ENCODE measurements around the gene IZUMO4.

DNA sequence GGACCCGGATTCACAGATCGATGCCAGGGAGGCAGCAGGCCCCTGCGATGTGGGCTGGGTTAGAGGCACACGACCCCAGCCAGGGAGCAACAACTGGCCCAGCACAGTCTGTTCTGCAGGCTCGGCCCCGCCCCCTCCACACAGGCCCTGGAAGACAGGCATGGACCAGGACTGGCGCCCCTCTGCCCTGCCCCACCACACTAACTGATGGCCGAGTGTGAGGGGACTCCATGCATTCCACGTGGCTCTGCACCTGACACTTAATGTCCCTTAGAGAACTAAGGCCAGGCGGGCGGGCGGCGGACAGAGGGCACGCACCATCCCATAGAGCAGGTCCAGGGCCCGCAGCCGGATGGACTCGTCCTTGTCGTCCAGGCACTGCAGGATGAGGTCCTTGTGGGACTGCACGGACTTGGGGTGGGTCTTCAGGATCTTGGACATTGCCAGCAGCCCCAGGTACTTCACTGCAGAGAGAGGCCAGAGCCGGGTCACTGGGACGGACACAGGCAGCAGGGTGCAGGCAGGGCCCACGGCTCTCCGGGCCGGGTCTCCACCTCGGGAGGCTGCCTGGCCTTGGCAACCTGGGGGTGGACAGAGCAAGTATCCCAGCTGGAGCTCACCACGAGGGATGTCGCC is 24.8 kb downstream of the IZUMO4 start:
- no peak for TF ChIP-seq EZH2 (IDR thresholded peaks at IDR 0.05; ENCODE audit: borderline replicate concordance, insufficient read depth, low read depth, low read length, poor library complexity, severe bottlenecking)
- TF ChIP-seq, protein P1, sequence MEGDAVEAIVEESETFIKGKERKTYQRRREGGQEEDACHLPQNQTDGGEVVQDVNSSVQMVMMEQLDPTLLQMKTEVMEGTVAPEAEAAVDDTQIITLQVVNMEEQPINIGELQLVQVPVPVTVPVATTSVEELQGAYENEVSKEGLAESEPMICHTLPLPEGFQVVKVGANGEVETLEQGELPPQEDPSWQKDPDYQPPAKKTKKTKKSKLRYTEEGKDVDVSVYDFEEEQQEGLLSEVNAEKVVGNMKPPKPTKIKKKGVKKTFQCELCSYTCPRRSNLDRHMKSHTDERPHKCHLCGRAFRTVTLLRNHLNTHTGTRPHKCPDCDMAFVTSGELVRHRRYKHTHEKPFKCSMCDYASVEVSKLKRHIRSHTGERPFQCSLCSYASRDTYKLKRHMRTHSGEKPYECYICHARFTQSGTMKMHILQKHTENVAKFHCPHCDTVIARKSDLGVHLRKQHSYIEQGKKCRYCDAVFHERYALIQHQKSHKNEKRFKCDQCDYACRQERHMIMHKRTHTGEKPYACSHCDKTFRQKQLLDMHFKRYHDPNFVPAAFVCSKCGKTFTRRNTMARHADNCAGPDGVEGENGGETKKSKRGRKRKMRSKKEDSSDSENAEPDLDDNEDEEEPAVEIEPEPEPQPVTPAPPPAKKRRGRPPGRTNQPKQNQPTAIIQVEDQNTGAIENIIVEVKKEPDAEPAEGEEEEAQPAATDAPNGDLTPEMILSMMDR (IDR thresholded peaks at IDR 0.05): no peak

Measured in B cell (primary cell).